Measurements from ENCODE around the gene ZNF587B.
"Not testable (repeated sequence)": the region's sequence is repeated elsewhere in the genome, so short reads cannot be mapped to it uniquely, and the experiment has no call there.

ZNF587B gene

DNA sequence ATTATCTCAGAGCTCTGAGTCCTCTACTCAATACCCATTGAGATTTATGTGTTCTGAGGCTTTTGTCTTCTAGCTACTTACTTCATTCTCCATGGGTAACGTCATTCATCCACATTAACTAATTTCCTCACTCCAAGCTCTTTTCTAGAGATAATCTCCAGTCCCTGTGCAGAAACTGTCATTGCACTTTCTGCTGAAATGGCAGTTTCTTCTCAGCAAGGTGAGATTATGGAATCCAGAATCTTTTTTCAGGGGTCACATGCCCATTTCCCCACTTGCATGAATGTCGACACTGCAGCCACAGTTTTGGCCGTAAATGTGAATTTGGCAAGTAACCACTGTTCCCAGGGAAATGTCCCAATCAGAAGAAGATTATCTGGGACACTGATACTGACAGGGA is 32.3 kb downstream of the ZNF587B start:
- not testable (repeated sequence) for H3K27me3 ChIP-seq (ENCODE audit: control insufficient read depth in 5 of 5, insufficient read depth in 4 of 5, low read length in 5 of 5); H3K4me1 ChIP-seq (ENCODE audit: control insufficient read depth in 5 of 5, insufficient read depth in 5 of 5, low read length in 5 of 5); H3K9ac ChIP-seq (ENCODE audit: low read length in 5 of 5); H3K27ac ChIP-seq (ENCODE audit: low read depth, low read length)
- H3K9me3 ChIP-seq (ENCODE audit: control insufficient read depth in 5 of 5, low read length in 5 of 5), result peaks cover 10 to 49% (median 22%) of the 10 kb centered on the region in 5 donors
- peaks cover 28 to 92% (median 80%) of the 10 kb centered on the region in 5 donors for H3K36me3 ChIP-seq (ENCODE audit: control insufficient read depth in 5 of 5, insufficient read depth in 5 of 5, low read length in 5 of 5)
- peak overlapping the region in 1 of 5 donors; percentile 17 for H3K4me3 ChIP-seq (ENCODE audit: low read depth in 1 of 5, low read length in 5 of 5)

DNA sequence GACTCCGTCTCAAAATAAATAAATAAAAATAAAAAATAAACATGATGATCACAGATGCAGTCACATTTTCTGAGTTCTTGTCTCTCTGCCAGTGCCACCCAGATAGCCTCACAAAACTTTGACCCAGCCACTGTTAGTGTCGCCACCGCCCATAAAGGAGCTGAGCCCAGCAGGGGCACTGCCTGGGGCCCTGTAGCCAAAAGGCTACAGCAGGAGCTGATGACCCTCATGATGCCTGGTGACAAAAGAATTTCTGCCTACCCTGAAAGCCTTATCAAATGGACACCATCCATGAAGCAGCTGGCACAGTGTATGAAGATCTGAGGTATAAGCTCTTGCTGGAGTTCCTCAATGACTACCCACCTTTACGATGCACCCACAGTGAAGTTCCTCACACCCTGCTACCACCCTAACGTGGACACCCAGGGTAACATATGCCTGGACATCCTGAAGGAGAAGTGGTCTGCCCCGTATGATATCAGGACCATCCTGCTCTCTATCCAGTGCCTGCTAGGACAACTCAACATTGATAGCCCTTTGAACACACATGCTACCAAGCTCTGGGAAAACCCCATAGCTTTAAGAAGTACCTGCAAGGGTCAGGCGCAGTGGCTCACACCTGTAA is 37.9 kb downstream of the ZNF587B start:
- peaks cover 35 to 54% (median 44%) of the 10 kb centered on the region in 5 donors for H3K9me3 ChIP-seq (ENCODE audit: control insufficient read depth in 5 of 5, low read length in 5 of 5)
- peak overlapping the region in 4 of 5 donors; percentile 2 to 29 (median 10) for H3K4me3 ChIP-seq (ENCODE audit: low read depth in 1 of 5, low read length in 5 of 5)
- H3K4me1 ChIP-seq (ENCODE audit: control insufficient read depth in 5 of 5, insufficient read depth in 5 of 5, low read length in 5 of 5), result peaks cover 0 to 5% (median 0%) of the 10 kb centered on the region in 5 donors
- peaks cover 12 to 50% (median 45%) of the 10 kb centered on the region in 5 donors for H3K36me3 ChIP-seq (ENCODE audit: control insufficient read depth in 5 of 5, insufficient read depth in 5 of 5, low read length in 5 of 5)
- no peaks in the 10 kb centered on the region for H3K27me3 ChIP-seq (ENCODE audit: control insufficient read depth in 5 of 5, insufficient read depth in 4 of 5, low read length in 5 of 5)
- no peak overlapping the region for H3K9ac ChIP-seq (ENCODE audit: low read length in 5 of 5)
- no peak overlapping the region for H3K27ac ChIP-seq (ENCODE audit: low read depth, low read length)

DNA sequence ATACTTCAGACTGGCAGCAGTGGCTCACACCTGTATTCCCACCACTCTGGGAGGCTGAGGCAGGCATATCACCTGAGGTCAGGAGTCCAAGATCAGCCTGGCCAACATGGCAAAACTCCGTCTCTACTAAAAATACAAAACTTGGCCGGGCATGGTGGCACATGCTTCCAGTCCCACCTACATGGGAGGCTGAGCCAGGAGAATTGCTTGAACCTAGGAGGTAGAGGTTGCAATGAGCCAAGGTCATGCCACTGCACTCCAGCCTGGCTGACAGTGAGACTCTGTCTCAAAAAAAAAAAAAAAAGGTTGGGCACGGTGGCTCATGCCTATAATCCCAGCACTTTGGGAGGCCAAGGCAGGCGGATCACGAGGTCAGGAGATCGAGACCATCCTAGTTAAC is 39.6 kb downstream of the ZNF587B start:
- peaks cover 0 to 18% (median 0%) of the 10 kb centered on the region in 5 donors for H3K4me1 ChIP-seq (ENCODE audit: control insufficient read depth in 5 of 5, insufficient read depth in 5 of 5, low read length in 5 of 5)
- H3K9ac ChIP-seq (ENCODE audit: low read length in 5 of 5); H3K27ac ChIP-seq (ENCODE audit: low read depth, low read length); H3K4me3 ChIP-seq (ENCODE audit: low read depth in 1 of 5, low read length in 5 of 5); H3K27me3 ChIP-seq (ENCODE audit: control insufficient read depth in 5 of 5, insufficient read depth in 4 of 5, low read length in 5 of 5): not testable (repeated sequence)
- H3K36me3 ChIP-seq (ENCODE audit: control insufficient read depth in 5 of 5, insufficient read depth in 5 of 5, low read length in 5 of 5), result peaks cover 17 to 45% (median 38%) of the 10 kb centered on the region in 5 donors
- H3K9me3 ChIP-seq (ENCODE audit: control insufficient read depth in 5 of 5, low read length in 5 of 5), result peaks cover 49 to 71% (median 54%) of the 10 kb centered on the region in 5 donors

DNA sequence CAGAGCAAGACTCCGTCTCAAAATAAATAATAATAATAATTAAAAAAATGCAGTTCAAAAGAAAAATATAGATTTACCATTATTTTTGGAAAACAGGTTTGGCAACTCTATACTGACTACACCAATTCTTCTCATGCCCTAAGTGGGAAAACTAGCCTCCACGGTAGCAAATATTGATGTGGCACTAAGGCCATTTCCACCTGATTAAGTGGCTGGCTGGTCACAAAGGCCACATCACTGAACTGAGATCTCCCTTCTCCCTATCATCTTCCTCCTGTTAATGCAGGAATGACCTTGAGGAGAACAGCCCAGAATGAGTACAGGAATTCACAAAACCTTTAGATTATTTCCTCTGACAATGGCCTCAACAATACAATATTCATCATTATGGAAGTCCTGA is 40.1 kb downstream of the ZNF587B start:
- peaks cover 12 to 40% (median 32%) of the 10 kb centered on the region in 5 donors for H3K36me3 ChIP-seq (ENCODE audit: control insufficient read depth in 5 of 5, insufficient read depth in 5 of 5, low read length in 5 of 5)
- H3K27me3 ChIP-seq (ENCODE audit: control insufficient read depth in 5 of 5, insufficient read depth in 4 of 5, low read length in 5 of 5), result peaks cover 0 to 10% (median 0%) of the 10 kb centered on the region in 5 donors
- peaks cover 47 to 72% (median 54%) of the 10 kb centered on the region in 5 donors for H3K9me3 ChIP-seq (ENCODE audit: control insufficient read depth in 5 of 5, low read length in 5 of 5)
- peak overlapping the region in 2 of 5 donors; percentile 8 to 49 for H3K4me3 ChIP-seq (ENCODE audit: low read depth in 1 of 5, low read length in 5 of 5)
- H3K4me1 ChIP-seq (ENCODE audit: control insufficient read depth in 5 of 5, insufficient read depth in 5 of 5, low read length in 5 of 5), result peaks cover 0 to 18% (median 0%) of the 10 kb centered on the region in 5 donors
- H3K27ac ChIP-seq (ENCODE audit: low read depth, low read length), result no peak overlapping the region
- H3K9ac ChIP-seq (ENCODE audit: low read length in 5 of 5), result no peak overlapping the region

DNA sequence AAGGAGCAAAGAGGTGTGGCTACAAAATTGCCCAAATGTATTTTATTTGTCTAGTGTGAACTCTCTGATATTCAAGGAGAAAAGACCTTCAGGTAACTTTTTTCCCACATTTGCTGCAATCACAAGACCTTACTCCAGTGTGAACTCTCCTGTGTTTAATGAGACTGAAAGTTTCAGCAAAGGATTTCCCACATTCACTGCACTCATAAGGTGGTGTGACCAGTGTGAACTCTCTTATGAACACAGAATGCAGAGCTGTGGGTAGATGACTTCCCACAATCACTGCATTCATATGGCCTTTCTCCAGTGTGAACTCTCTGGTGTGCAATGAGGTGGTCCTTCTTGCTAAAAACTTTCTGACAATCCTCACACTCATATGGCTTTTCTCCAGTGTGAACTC is 42.4 kb downstream of the ZNF587B start:
- H3K27ac ChIP-seq (ENCODE audit: low read depth, low read length), result no peak overlapping the region
- H3K9me3 ChIP-seq (ENCODE audit: control insufficient read depth in 5 of 5, low read length in 5 of 5), result peaks cover 40 to 75% (median 55%) of the 10 kb centered on the region in 5 donors
- peak overlapping the region in 4 of 5 donors; percentile 6 to 36 (median 28) for H3K4me3 ChIP-seq (ENCODE audit: low read depth in 1 of 5, low read length in 5 of 5)
- peaks cover 12 to 32% (median 22%) of the 10 kb centered on the region in 5 donors for H3K36me3 ChIP-seq (ENCODE audit: control insufficient read depth in 5 of 5, insufficient read depth in 5 of 5, low read length in 5 of 5)
- H3K27me3 ChIP-seq (ENCODE audit: control insufficient read depth in 5 of 5, insufficient read depth in 4 of 5, low read length in 5 of 5), result peaks cover 0 to 10% (median 0%) of the 10 kb centered on the region in 5 donors
- H3K9ac ChIP-seq (ENCODE audit: low read length in 5 of 5), result no peak overlapping the region
- H3K4me1 ChIP-seq (ENCODE audit: control insufficient read depth in 5 of 5, insufficient read depth in 5 of 5, low read length in 5 of 5), result peaks cover 0 to 18% (median 0%) of the 10 kb centered on the region in 5 donors

DNA sequence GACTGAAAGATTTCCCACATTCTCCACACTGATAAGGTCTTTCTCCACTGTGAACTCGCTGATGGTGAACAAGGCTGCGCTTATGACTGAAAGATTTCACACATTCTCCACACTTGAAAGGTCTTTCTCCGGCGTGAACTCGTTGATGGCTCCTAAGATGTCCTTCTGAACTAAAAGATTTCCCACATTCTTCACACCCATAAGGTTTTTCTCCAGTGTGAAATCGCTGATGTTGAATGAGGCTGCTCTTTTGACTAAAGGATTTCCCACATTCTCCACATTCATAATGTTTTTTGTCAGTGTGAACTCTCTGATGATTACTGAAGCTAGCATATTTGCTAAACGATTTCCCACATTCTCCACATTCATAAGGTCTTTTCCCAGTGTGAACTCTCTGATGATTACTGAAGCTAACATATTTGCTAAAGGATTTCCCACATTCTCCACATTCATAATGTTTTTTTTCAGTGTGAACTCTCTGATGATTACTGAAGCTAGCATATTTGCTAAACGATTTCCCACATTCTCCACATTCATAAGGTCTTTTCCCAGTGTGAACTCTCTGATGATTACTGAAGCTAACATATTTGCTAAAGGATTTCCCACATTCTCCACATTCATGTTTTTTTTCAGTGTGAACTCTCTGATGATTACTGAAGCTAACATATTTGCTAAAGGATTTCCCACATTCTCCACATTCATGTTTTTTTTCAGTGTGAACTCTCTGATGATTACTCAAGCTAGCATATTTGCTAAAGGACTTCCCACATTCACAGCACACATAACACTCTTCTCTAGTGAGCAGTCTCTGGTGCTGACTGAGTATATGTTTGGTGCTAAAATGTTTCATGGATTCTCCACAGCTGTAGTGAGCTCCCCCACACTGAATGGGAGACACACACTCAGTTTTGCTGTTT is 44.0 kb downstream of the ZNF587B start:
- peak overlapping the region in 1 of 5 donors; percentile 98 for H3K9ac ChIP-seq (ENCODE audit: low read length in 5 of 5)
- H3K27me3 ChIP-seq (ENCODE audit: control insufficient read depth in 5 of 5, insufficient read depth in 4 of 5, low read length in 5 of 5); H3K27ac ChIP-seq (ENCODE audit: low read depth, low read length): not testable (repeated sequence)
- H3K4me1 ChIP-seq (ENCODE audit: control insufficient read depth in 5 of 5, insufficient read depth in 5 of 5, low read length in 5 of 5), result peaks cover 0 to 18% (median 0%) of the 10 kb centered on the region in 5 donors
- H3K9me3 ChIP-seq (ENCODE audit: control insufficient read depth in 5 of 5, low read length in 5 of 5), result peaks cover 38 to 68% (median 54%) of the 10 kb centered on the region in 5 donors
- H3K36me3 ChIP-seq (ENCODE audit: control insufficient read depth in 5 of 5, insufficient read depth in 5 of 5, low read length in 5 of 5), result peaks cover 10 to 23% (median 14%) of the 10 kb centered on the region in 5 donors
- peak overlapping the region in 4 of 5 donors; percentile 25 to 40 (median 38) for H3K4me3 ChIP-seq (ENCODE audit: low read depth in 1 of 5, low read length in 5 of 5)

DNA sequence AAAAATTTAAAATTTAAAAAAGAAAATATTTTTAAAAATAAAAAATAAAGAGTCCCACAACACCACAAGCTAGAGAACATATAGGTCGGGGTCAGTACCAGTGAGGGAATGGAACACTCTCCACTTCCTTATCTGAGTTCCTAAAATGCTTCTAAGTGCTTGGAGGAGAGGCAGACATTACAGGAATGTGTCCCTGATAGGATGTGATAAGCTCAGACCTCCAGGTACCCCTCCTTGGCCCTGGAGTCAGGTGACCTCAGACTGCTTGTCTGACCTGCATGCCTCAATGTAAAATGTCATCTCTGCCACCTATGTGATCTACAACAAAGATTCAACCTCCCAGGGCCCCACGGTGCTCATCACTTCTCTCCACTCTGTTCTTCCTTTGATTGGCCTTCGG is 55.9 kb downstream of the ZNF587B start:
- no peak overlapping the region for H3K27ac ChIP-seq (ENCODE audit: low read depth, low read length)
- peaks cover 0 to 17% (median 13%) of the 10 kb centered on the region in 5 donors for H3K4me1 ChIP-seq (ENCODE audit: control insufficient read depth in 5 of 5, insufficient read depth in 5 of 5, low read length in 5 of 5)
- H3K9ac ChIP-seq (ENCODE audit: low read length in 5 of 5), result no peak overlapping the region
- H3K36me3 ChIP-seq (ENCODE audit: control insufficient read depth in 5 of 5, insufficient read depth in 5 of 5, low read length in 5 of 5), result peaks cover 0 to 6% (median 2%) of the 10 kb centered on the region in 5 donors
- H3K9me3 ChIP-seq (ENCODE audit: control insufficient read depth in 5 of 5, low read length in 5 of 5), result peaks cover 0 to 15% (median 5%) of the 10 kb centered on the region in 5 donors
- no peak overlapping the region for H3K4me3 ChIP-seq (ENCODE audit: low read depth in 1 of 5, low read length in 5 of 5)
- no peaks in the 10 kb centered on the region for H3K27me3 ChIP-seq (ENCODE audit: control insufficient read depth in 5 of 5, insufficient read depth in 4 of 5, low read length in 5 of 5)

DNA sequence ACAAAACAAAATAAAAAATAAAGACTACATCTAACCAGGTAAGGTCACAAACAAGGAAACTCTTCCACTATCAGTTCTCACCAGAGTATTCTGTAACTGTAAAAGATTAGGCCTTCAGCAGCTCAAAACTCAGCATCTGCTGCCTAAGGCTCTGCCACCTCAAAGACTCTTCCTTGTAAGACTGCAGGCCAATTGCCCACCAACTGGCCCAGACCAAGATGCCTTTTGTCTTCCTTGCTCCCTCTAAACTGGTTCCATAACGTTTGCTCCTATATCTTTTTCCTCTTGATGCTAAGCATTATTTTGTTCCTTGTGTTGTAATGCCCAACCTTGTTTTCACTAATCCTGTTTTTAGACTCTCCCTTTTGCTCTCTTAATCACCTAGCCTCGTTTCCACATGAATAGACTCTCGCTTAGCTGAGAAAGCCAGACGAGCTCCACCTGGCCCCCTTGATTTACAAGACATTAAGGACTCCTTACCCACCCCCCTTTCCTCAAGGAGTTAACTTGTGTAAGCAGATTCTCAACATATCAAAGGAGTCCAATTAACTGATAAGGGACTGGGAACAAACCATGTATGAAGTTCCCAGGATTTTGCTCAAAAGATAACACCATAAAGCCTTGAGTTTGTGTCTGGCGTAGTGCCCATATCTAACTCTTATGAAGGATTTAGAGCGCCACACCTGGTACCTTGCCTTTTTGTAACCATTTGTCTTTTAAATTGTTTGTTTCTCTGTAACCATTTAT is 57.3 kb downstream of the ZNF587B start:
- H3K4me1 ChIP-seq (ENCODE audit: control insufficient read depth in 5 of 5, insufficient read depth in 5 of 5, low read length in 5 of 5), result peaks cover 0 to 17% (median 13%) of the 10 kb centered on the region in 5 donors
- H3K9me3 ChIP-seq (ENCODE audit: control insufficient read depth in 5 of 5, low read length in 5 of 5), result peaks cover 0 to 15% (median 5%) of the 10 kb centered on the region in 5 donors
- H3K4me3 ChIP-seq (ENCODE audit: low read depth in 1 of 5, low read length in 5 of 5), result peak overlapping the region in 3 of 5 donors; percentile 85 to 99 (median 92)
- H3K27ac ChIP-seq (ENCODE audit: low read depth, low read length), result no peak overlapping the region
- H3K27me3 ChIP-seq (ENCODE audit: control insufficient read depth in 5 of 5, insufficient read depth in 4 of 5, low read length in 5 of 5), result no peaks in the 10 kb centered on the region
- no peak overlapping the region for H3K9ac ChIP-seq (ENCODE audit: low read length in 5 of 5)
- peaks cover 0 to 6% (median 2%) of the 10 kb centered on the region in 5 donors for H3K36me3 ChIP-seq (ENCODE audit: control insufficient read depth in 5 of 5, insufficient read depth in 5 of 5, low read length in 5 of 5)

DNA sequence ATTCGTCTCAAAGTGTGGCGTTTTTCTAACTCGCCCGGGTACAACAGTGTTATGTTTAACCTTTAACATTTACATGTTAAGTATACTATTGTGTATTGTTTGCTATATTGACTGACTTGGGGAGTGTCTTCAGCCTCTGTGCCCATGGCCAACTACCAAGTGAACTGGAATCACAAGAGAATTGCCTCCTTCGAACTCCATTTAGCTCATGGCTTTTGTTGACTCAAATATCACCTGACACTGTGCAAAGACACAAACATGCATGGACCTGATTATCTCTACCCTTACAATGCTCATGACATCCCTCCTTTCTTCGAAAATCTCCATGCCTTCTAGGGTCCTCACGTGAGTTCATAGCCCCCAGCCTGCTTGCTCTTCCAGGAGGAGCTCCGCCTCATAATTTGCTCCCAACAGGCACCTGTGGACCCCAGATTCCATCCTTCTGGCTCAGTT is 58.0 kb downstream of the ZNF587B start:
- no peaks in the 10 kb centered on the region for H3K27me3 ChIP-seq (ENCODE audit: control insufficient read depth in 5 of 5, insufficient read depth in 4 of 5, low read length in 5 of 5)
- H3K9me3 ChIP-seq (ENCODE audit: control insufficient read depth in 5 of 5, low read length in 5 of 5), result peaks cover 0 to 15% (median 5%) of the 10 kb centered on the region in 5 donors
- no peak overlapping the region for H3K27ac ChIP-seq (ENCODE audit: low read depth, low read length)
- H3K4me3 ChIP-seq (ENCODE audit: low read depth in 1 of 5, low read length in 5 of 5), result peak overlapping the region; percentile 85 to 99 (median 92)
- H3K4me1 ChIP-seq (ENCODE audit: control insufficient read depth in 5 of 5, insufficient read depth in 5 of 5, low read length in 5 of 5), result peaks cover 0 to 17% (median 13%) of the 10 kb centered on the region in 5 donors
- peak overlapping the region in 4 of 5 donors; percentile 73 to 88 (median 79) for H3K9ac ChIP-seq (ENCODE audit: low read length in 5 of 5)
- H3K36me3 ChIP-seq (ENCODE audit: control insufficient read depth in 5 of 5, insufficient read depth in 5 of 5, low read length in 5 of 5), result peaks cover 0 to 6% (median 2%) of the 10 kb centered on the region in 5 donors
